GM18909 (cell line): ENCODE results near the gene SLC35A2.

Experiments used
- ATAC-seq: cut with Tn5 transposase; IDR thresholded peaks from one replicate; pipeline ENCODE4 v1.9.1; 2021; ENCODE audit warnings: mild to moderate bottlenecking; ENCODE audit not compliant: unreplicated experiment, poor library complexity

The SLC35A2 gene

GRCh38 chrX:48927736-48928382 is 16.4 kb upstream of the SLC35A2 start:
- no peak for ATAC-seq

GRCh38 chrX:48927123-48927522 is 15.7 kb upstream of the SLC35A2 start:
- ATAC-seq, result no peak

- no peak for ATAC-seq
These were observed 12.8 kb upstream of the SLC35A2 start for GRCh38 chrX:48924270-48924669.

GRCh38 chrX:48923771-48924170 is 12.3 kb upstream of the SLC35A2 start:
- no peak for ATAC-seq

- ATAC-seq, result no peak
These were observed 9.3 kb upstream of the SLC35A2 start for GRCh38 chrX:48920718-48921104.

- ATAC-seq, result no peak
These were observed 8.7 kb upstream of the SLC35A2 start for GRCh38 chrX:48919947-48920717.

GRCh38 chrX:48919360-48919841 is 8.0 kb upstream of the SLC35A2 start:
- peak; percentile 11 for ATAC-seq

GRCh38 chrX:48918643-48919340 is 7.3 kb upstream of the SLC35A2 start, which contains the start of gene PIM2:
PIM2 (minus strand) TSS chrX:48919024; CDS start chrX:48918834, 190 bp downstream.
- ATAC-seq, result peak; percentile 76

GRCh38 chrX:48918301-48918642 is 6.8 kb upstream of the SLC35A2 start:
- no peak for ATAC-seq

- peak; percentile 45 for ATAC-seq
These were observed 5.9 kb upstream of the SLC35A2 start for GRCh38 chrX:48917139-48918001.

- ATAC-seq, result no peak
These were observed 3.4 kb upstream of the SLC35A2 start for GRCh38 chrX:48914593-48915493.

GRCh38 chrX:48913605-48914366 is 2.3 kb upstream of the SLC35A2 start:
- ATAC-seq, result no peak

- no peak for ATAC-seq
These were observed 477 bp downstream of the SLC35A2 start for GRCh38 chrX:48910926-48911411.

- ATAC-seq, result no peak
These were observed 1.6 kb downstream of the SLC35A2 start for GRCh38 chrX:48909703-48910294.

- ATAC-seq, result no peak
These were observed 2.8 kb downstream of the SLC35A2 start for GRCh38 chrX:48908600-48908999.

GRCh38 chrX:48905090-48905790 is 6.2 kb downstream of the SLC35A2 start:
- no peak for ATAC-seq

- ATAC-seq, result no peak
These were observed 6.8 kb downstream of the SLC35A2 start for GRCh38 chrX:48904626-48905025.
